ENCODE data around the gene PACRGL.

The PACRGL gene

DNA sequence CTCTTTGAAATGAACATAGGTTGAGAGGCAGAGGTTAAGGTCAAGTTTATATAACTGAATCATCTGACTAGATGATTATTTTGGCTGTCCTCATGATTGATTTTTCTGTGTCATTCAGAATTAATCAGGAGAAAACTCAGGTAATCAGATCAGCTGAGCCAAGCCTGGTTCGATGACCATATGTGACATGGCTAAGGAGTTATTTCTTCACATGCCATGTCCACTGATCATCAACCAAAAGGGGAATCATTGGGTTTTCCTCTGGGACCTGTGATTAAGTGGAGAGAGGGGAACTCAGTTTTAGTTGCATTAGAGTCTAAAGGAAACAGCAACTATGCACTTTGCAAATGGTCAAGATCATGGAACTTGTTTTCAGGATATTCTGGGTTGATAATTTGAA lies 20.3 kb upstream of the PACRGL start:
- Histone ChIP-seq H3K27ac (ENCODE audit: low read length) (no peak overlapping the region), H3K27me3 (replicated peaks; ENCODE audit: insufficient read depth, low read length) (no peaks in the 10 kb centered on the region), H3K79me2 (ENCODE audit: low read length) (no peaks in the 10 kb centered on the region), H3K4me1 (ENCODE audit: low read length) (no peaks in the 10 kb centered on the region), H3K9me2 (replicated peaks; ENCODE audit: insufficient read depth, low read length) (no peaks in the 10 kb centered on the region), H2AFZ (ENCODE audit: low read length) (no peak overlapping the region), H3K36me3 (replicated peaks; ENCODE audit: insufficient read depth, low read length) (no peaks in the 10 kb centered on the region), H3K9me3 (replicated peaks; ENCODE audit: insufficient read depth, low read length) (no peaks in the 10 kb centered on the region), H3K9ac (ENCODE audit: low read length) (no peak overlapping the region), H3K4me3 (ENCODE audit: low read length) (no peak overlapping the region), H3K4me2 (ENCODE audit: low read depth, low read length) (no peak overlapping the region), H3F3A (ENCODE audit: insufficient read depth, low read length) (no peaks in the 10 kb centered on the region), H4K20me1 (ENCODE audit: insufficient read depth, low read length) (no peaks in the 10 kb centered on the region)
- DNase-seq: no peak
- TF ChIP-seq EZH2 (optimal IDR thresholded peaks at IDR 0.05; ENCODE audit: low read depth, low read length) (no peak), EZH2phosphoT487 (IDR thresholded peaks at IDR 0.05; ENCODE audit: low read length) (no peak)
- TF ChIP-seq, protein P1, sequence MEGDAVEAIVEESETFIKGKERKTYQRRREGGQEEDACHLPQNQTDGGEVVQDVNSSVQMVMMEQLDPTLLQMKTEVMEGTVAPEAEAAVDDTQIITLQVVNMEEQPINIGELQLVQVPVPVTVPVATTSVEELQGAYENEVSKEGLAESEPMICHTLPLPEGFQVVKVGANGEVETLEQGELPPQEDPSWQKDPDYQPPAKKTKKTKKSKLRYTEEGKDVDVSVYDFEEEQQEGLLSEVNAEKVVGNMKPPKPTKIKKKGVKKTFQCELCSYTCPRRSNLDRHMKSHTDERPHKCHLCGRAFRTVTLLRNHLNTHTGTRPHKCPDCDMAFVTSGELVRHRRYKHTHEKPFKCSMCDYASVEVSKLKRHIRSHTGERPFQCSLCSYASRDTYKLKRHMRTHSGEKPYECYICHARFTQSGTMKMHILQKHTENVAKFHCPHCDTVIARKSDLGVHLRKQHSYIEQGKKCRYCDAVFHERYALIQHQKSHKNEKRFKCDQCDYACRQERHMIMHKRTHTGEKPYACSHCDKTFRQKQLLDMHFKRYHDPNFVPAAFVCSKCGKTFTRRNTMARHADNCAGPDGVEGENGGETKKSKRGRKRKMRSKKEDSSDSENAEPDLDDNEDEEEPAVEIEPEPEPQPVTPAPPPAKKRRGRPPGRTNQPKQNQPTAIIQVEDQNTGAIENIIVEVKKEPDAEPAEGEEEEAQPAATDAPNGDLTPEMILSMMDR (IDR thresholded peaks at IDR 0.05; ENCODE audit: low read length): no peak

DNA sequence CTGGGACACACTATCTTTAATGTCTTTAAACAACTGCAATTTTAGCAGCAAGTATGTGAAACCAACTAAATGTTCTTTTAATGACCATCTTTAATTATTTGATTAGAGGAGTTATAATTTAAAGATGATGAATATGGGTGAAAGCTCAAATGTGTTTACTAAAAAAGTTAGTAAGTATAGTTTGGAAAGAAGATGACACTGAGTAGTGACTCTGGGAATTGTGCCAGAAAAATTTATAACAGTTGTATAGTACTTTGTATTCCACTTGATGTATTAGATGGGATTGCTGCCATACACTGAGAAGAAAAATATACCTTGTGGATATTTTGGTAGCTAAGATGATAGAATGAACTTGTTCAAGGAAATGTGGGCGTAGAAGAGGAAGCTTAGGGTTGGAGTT lies 19.5 kb upstream of the PACRGL start:
- no peak overlapping the region for H3K4me2 ChIP-seq (ENCODE audit: low read depth, low read length)
- H3K27ac ChIP-seq (ENCODE audit: low read length): no peak overlapping the region
- H2AFZ ChIP-seq (ENCODE audit: low read length): no peak overlapping the region
- TF ChIP-seq EZH2phosphoT487 (IDR thresholded peaks at IDR 0.05; ENCODE audit: low read length) (no peak), EZH2 (optimal IDR thresholded peaks at IDR 0.05; ENCODE audit: low read depth, low read length) (no peak)
- TF ChIP-seq, protein P1 (IDR thresholded peaks at IDR 0.05; ENCODE audit: low read length): no peak
- H3K79me2 ChIP-seq (ENCODE audit: low read length): no peaks in the 10 kb centered on the region
- H3F3A ChIP-seq (ENCODE audit: insufficient read depth, low read length): no peaks in the 10 kb centered on the region
- H4K20me1 ChIP-seq (ENCODE audit: insufficient read depth, low read length): no peaks in the 10 kb centered on the region
- H3K4me1 ChIP-seq (ENCODE audit: low read length): no peaks in the 10 kb centered on the region
- H3K36me3 ChIP-seq (replicated peaks; ENCODE audit: insufficient read depth, low read length): no peaks in the 10 kb centered on the region
- no peak for DNase-seq
- no peak overlapping the region for H3K9ac ChIP-seq (ENCODE audit: low read length)
- H3K9me3 ChIP-seq (replicated peaks; ENCODE audit: insufficient read depth, low read length): no peaks in the 10 kb centered on the region
- no peaks in the 10 kb centered on the region for H3K27me3 ChIP-seq (replicated peaks; ENCODE audit: insufficient read depth, low read length)
- no peak overlapping the region for H3K4me3 ChIP-seq (ENCODE audit: low read length)
- no peaks in the 10 kb centered on the region for H3K9me2 ChIP-seq (replicated peaks; ENCODE audit: insufficient read depth, low read length)

DNA sequence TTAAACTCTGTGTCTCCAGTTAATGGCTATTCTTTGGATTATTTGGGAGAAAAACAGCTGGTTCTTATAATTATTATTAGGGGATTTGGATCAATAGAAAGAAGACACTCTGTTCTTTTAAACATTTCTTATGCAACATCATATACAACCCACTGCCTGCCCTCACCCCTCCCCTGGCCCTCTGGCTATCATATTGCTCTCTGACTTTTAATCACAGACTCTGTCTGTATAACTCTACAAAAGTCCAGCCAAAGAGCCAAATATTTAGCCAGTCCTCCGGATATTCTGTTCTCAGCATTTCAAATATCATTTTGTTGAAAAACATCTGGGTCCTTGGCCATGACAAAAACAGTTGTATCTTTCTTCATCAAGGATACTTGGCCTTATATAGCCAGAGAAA lies 19.0 kb upstream of the PACRGL start:
- Histone ChIP-seq H3K36me3 (replicated peaks; ENCODE audit: insufficient read depth, low read length) (no peaks in the 10 kb centered on the region), H3K4me3 (ENCODE audit: low read length) (no peak overlapping the region), H3K79me2 (ENCODE audit: low read length) (no peaks in the 10 kb centered on the region), H3K9ac (ENCODE audit: low read length) (no peak overlapping the region), H3K9me3 (replicated peaks; ENCODE audit: insufficient read depth, low read length) (no peaks in the 10 kb centered on the region), H3K27ac (ENCODE audit: low read length) (no peak overlapping the region), H3K9me2 (replicated peaks; ENCODE audit: insufficient read depth, low read length) (no peaks in the 10 kb centered on the region), H2AFZ (ENCODE audit: low read length) (no peak overlapping the region), H3K4me2 (ENCODE audit: low read depth, low read length) (no peak overlapping the region), H3K4me1 (ENCODE audit: low read length) (no peaks in the 10 kb centered on the region), H3F3A (ENCODE audit: insufficient read depth, low read length) (no peaks in the 10 kb centered on the region), H4K20me1 (ENCODE audit: insufficient read depth, low read length) (no peaks in the 10 kb centered on the region), H3K27me3 (replicated peaks; ENCODE audit: insufficient read depth, low read length) (no peaks in the 10 kb centered on the region)
- TF ChIP-seq, protein P1 (IDR thresholded peaks at IDR 0.05; ENCODE audit: low read length): no peak
- TF ChIP-seq EZH2 (optimal IDR thresholded peaks at IDR 0.05; ENCODE audit: low read depth, low read length): no peak
- no peak for TF ChIP-seq EZH2phosphoT487 (IDR thresholded peaks at IDR 0.05; ENCODE audit: low read length)
- DNase-seq: no peak
